Activated naive CD4-positive, alpha-beta T cell treated with anti-CD3 and anti-CD28 coated beads, Interleukin-2, amount 50 U/mL, for 72 hours (primary cell): ENCODE results near the gene ASIC4. TPM values are rescaled to one million over a fixed set of nuclear protein-coding genes. Genes with fewer than 3 reads are reported as not detected.

Source experiments
- ATAC-seq, 2 donors: fragments of 150-1000 bp; cut with Tn5 transposase; 2 replicates each; pipeline ENCODE4 v1.10.0; 2021; ENCODE audit warnings: mild to moderate bottlenecking in 2 of 2, moderate library complexity in 2 of 2
- DNase-seq, 2 donors: peaks; one replicate each; pipeline ENCODE4 v3.0.0; 2021 to 2022; ENCODE audit warnings: low spot score in 2 of 2
- H3K27ac Mint-ChIP-seq, 2 donors: one replicate each; pipeline ENCODE4 v1.8.0; 2022; ENCODE audit warnings: mild to moderate bottlenecking in 2 of 2, mixed read lengths in 2 of 2
- H3K36me3 Mint-ChIP-seq, 2 donors: one replicate each; pipeline ENCODE4 v1.8.0; 2022; ENCODE audit warnings: mixed read lengths in 2 of 2
- H3K9me3 Mint-ChIP-seq, 2 donors: one replicate each; pipeline ENCODE4 v1.8.0; 2022; ENCODE audit warnings: mixed read lengths in 2 of 2
- total RNA-seq, 2 donors: library from RNA; stranded (reverse); gene quantifications; one replicate each; pipeline ENCODE4 v1.2.3, GENCODE V29; 2022

The ASIC4 gene
- total RNA-seq, 2 donors from 2014 or later, result 0.16 to 0.98 TPM

DNA sequence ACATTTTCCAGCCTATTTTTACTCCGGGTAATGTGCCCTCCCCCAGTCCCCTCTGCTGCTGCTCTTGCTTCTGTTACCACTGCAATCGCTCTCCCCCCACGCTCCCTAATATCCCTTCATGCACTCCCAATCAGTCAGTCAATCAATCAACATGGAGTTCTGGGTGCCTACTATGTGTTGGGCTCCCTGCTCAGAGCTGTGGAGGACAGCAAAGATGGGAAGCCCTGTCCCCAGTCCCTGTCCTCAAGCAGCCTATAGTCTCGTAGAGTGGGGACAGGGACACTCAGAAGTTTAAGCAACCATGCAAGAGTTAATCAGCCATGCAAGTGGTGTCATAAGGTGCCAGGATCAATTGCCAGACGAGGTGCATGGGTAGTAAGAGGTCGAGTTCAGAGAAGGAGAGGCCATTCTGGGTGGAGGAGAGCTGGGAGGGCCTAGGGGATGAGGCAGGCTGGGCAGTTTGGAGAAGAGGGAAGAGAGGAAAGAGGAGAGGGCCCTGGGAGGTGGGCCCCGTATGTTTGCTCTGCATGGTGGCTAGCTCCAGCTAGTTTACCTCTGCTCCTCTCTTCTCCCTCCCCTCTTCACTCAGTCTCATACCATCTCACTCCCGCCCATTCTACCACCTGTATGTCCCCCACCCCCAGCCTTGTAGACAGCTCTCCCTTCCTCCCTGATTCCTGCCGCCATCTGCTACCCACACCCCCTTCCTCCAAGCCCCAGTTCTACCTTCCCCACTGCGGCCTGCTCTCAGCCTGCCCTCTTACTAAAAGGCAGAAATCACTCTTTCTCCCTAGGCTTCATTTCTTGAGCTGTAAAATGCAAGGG lies 3.9 kb downstream of the ASIC4 start:
- DNase-seq (no peak), ATAC-seq (no peak)
- H3K36me3 Mint-ChIP-seq, result no peaks in the 10 kb centered on the region
- no peak overlapping the region for H3K27ac Mint-ChIP-seq
- no peaks in the 10 kb centered on the region for H3K9me3 Mint-ChIP-seq

GRCh38 chr2:219519526-219519916 lies 5.2 kb downstream of the ASIC4 start:
- Mint-ChIP-seq H3K9me3 (no peaks in the 10 kb centered on the region), H3K36me3 (no peaks in the 10 kb centered on the region), H3K27ac (no peak overlapping the region)
- no peak for DNase-seq
- no peak for ATAC-seq

- Mint-ChIP-seq H3K27ac (no peak overlapping the region), H3K36me3 (no peaks in the 10 kb centered on the region), H3K9me3 (no peaks in the 10 kb centered on the region)
- DNase-seq (no peak), ATAC-seq (no peak)
These were observed 5.8 kb downstream of the ASIC4 start for GRCh38 chr2:219520079-219520478.

- no peak for DNase-seq
- ATAC-seq, result peak; percentile 18 to 41
- H3K36me3 Mint-ChIP-seq, result no peaks in the 10 kb centered on the region
- peak overlapping the region in 1 of 2 donors; percentile 9 for H3K27ac Mint-ChIP-seq
- H3K9me3 Mint-ChIP-seq, result no peaks in the 10 kb centered on the region
These were observed 7.0 kb downstream of the ASIC4 start for GRCh38 chr2:219521066-219521880.

- no peak overlapping the region for H3K27ac Mint-ChIP-seq
- no peaks in the 10 kb centered on the region for H3K9me3 Mint-ChIP-seq
- no peak for ATAC-seq
- DNase-seq, result no peak
- H3K36me3 Mint-ChIP-seq, result no peaks in the 10 kb centered on the region
These were observed 8.1 kb downstream of the ASIC4 start for GRCh38 chr2:219522111-219523030.

GRCh38 chr2:219523031-219523671 lies 8.9 kb downstream of the ASIC4 start:
- no peaks in the 10 kb centered on the region for H3K9me3 Mint-ChIP-seq
- H3K36me3 Mint-ChIP-seq, result no peaks in the 10 kb centered on the region
- DNase-seq (no peak), ATAC-seq (no peak)
- H3K27ac Mint-ChIP-seq, result no peak overlapping the region

- no peaks in the 10 kb centered on the region for H3K36me3 Mint-ChIP-seq
- H3K27ac Mint-ChIP-seq, result no peak overlapping the region
- H3K9me3 Mint-ChIP-seq, result no peaks in the 10 kb centered on the region
- ATAC-seq (no peak), DNase-seq (no peak)
These were observed 10.5 kb downstream of the ASIC4 start for GRCh38 chr2:219524817-219525216.

DNA sequence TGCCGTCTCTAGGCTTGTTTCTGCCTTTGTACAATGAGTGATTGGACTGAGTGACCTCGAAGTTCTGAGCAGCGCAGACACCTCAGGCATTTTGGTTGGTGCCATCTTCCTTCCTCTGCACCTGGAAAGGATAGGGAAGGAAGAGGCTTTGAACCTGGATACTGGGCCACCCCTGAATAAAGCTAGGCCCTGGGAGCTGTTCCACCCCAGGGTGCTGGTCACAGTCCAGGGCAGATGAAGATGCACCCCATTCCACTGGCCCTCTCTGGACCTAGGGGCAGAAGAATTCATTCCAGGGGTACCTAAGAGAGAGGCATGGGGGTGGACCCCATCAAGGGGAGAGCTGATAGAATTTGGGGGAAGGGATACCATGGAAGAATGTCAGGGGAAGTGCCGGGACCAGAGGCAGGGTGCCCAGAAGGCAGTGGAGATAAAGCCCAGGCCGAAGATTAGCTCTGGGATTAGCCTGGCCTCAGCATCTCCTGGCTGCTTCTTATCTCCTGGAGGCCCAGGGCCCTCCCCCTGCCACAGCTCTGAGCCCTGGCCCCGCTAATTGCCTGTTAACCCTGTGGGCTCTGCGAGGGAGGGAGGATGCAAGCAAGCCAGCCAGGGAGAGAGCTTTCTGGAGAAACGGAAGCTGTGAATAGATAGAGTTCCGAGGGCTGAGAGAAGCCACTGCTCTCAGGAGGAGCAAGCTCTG lies 11.4 kb downstream of the ASIC4 start:
- ATAC-seq (no peak), DNase-seq (no peak)
- Mint-ChIP-seq H3K9me3 (no peaks in the 10 kb centered on the region), H3K27ac (no peak overlapping the region), H3K36me3 (no peaks in the 10 kb centered on the region)

GRCh38 chr2:219526320-219527075 lies 12.2 kb downstream of the ASIC4 start:
- ATAC-seq, result no peak
- H3K9me3 Mint-ChIP-seq, result no peaks in the 10 kb centered on the region
- H3K36me3 Mint-ChIP-seq, result no peaks in the 10 kb centered on the region
- DNase-seq, result no peak
- no peak overlapping the region for H3K27ac Mint-ChIP-seq

DNA sequence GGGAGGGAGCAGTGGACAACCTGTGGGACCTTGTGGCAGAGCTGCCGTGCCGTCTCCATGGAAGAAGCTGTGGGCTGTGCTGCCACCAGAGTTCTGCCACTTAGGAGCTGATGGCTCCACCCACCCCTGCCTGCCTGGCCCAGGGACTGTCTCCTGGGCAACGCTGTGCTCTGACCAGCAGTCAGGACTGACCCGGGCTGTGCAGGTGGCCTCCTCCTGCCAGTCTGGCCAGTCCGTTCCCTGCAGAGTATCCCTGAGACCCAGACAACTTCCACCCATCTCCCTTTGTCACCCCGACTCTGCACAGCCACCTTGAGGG lies 12.8 kb downstream of the ASIC4 start:
- H3K36me3 Mint-ChIP-seq, result no peaks in the 10 kb centered on the region
- ATAC-seq, result no peak
- no peaks in the 10 kb centered on the region for H3K9me3 Mint-ChIP-seq
- H3K27ac Mint-ChIP-seq, result no peak overlapping the region
- no peak for DNase-seq

DNA sequence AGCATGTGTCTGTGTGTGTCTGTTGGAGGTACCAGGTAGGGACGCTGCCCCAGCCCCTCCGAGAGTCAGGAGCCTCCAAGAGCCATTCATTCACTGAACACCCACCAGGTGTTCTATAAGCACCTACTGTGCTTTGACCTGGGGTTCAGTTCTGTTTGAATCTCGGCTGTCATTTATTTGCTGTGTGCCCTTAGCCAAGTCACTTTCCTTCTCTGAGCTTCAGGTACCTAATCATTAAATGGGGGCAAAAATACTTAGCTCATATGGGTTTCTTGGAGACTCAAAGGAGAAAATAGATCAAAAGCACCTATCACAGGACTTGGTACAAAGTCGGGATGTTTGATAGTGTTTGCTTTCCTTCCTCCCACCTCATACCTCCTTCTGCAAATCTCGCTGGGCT lies 13.2 kb downstream of the ASIC4 start:
- no peak overlapping the region for H3K27ac Mint-ChIP-seq
- no peaks in the 10 kb centered on the region for H3K36me3 Mint-ChIP-seq
- H3K9me3 Mint-ChIP-seq, result no peaks in the 10 kb centered on the region
- DNase-seq, result no peak
- ATAC-seq, result no peak

- DNase-seq (peak; percentile 77 to 93), ATAC-seq (peak; percentile 89 to 92)
- H3K9me3 Mint-ChIP-seq, result no peaks in the 10 kb centered on the region
- no peak overlapping the region for H3K27ac Mint-ChIP-seq
- no peaks in the 10 kb centered on the region for H3K36me3 Mint-ChIP-seq
These were observed 16.0 kb downstream of the ASIC4 start for GRCh38 chr2:219530048-219530963.

DNA sequence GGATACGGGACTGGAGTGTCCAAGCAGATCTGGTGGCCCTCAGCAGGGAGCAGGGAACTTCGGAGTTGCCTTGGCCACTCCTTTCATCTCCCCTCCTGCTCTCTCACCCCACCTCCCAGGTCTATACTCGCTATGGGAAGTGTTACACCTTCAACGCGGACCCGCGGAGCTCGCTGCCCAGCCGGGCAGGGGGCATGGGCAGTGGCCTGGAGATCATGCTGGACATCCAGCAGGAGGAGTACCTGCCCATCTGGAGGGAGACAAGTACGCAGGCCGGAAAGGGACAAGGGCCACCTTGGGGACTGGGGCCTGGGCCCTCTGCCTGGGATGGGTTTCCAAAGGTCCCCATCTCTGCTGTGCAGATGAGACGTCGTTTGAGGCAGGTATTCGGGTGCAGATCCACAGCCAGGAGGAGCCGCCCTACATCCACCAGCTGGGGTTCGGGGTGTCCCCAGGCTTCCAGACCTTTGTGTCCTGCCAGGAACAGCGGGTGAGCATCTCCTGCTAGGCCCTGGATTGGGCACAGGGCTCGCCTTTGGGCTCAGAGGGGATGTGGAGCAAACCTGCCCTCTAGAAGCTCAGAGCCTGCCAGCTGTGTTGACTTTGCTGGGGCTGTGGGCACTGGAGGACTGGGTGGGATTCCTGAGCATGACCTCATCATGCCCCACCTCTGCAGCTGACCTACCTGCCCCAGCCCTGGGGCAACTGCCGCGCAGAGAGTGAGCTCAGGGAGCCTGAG lies 17.5 kb downstream of the ASIC4 start:
- H3K36me3 Mint-ChIP-seq, result no peaks in the 10 kb centered on the region
- DNase-seq (no peak), ATAC-seq (no peak)
- H3K27ac Mint-ChIP-seq, result no peak overlapping the region
- no peaks in the 10 kb centered on the region for H3K9me3 Mint-ChIP-seq

DNA sequence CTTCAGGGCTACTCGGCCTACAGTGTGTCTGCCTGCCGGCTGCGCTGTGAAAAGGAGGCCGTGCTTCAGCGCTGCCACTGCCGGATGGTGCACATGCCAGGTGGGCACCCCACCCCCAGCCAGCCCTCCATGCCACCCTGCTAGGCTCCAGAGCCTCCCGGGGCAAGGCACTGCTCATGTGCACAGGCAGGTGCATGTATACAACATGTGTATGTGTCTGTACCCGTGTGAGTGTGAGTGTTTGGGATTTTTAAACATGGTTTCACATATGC lies 18.0 kb downstream of the ASIC4 start:
- ATAC-seq (no peak), DNase-seq (no peak)
- no peak overlapping the region for H3K27ac Mint-ChIP-seq
- H3K9me3 Mint-ChIP-seq, result no peaks in the 10 kb centered on the region
- no peaks in the 10 kb centered on the region for H3K36me3 Mint-ChIP-seq
